GM19455 (cell line): ENCODE data around the gene PLD4.
"Not testable (repeated sequence)": the region's sequence is repeated elsewhere in the genome, so short reads cannot be mapped to it uniquely, and the experiment has no call there.

Experiments
- ATAC-seq: cut with Tn5 transposase; IDR thresholded peaks from one replicate; pipeline ENCODE4 v1.9.1; 2021; ENCODE audit not compliant: unreplicated experiment

Gene PLD4

DNA sequence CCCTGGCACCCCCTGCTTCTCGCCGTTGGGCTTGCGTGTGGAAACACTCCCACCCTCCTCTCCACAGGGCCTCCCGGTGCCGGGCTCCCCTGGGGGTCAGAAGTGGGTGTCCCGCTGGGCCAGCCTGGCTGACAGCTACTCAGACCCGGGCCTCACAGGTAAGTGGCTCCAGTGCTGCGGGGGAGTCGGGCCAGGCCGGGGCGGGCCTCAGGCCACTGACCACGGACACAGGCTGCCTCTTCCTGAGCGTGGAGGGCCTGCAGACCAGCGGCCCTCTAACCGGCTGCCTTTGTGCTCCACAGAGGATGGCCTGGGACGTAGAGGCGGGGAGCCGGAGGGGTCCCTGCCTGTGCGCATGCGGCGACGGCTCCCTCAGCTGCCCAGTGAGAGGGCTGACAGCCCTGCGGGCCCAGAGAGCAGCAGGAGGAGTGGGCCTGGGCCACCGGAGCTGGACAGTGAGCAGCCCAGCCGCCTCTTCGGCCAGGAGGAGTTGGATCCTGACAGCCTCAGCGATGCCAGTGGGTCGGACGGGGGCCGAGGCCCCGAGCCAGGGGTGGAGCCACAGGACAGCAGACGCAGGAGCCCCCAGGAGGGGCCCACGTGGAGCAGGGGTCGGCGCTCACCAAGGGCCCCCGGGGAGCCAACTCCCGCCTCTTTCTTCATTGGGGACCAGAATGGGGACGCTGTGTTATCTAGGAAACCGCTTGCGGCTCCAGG is 38.5 kb upstream of the PLD4 start:
- ATAC-seq, result no peak

DNA sequence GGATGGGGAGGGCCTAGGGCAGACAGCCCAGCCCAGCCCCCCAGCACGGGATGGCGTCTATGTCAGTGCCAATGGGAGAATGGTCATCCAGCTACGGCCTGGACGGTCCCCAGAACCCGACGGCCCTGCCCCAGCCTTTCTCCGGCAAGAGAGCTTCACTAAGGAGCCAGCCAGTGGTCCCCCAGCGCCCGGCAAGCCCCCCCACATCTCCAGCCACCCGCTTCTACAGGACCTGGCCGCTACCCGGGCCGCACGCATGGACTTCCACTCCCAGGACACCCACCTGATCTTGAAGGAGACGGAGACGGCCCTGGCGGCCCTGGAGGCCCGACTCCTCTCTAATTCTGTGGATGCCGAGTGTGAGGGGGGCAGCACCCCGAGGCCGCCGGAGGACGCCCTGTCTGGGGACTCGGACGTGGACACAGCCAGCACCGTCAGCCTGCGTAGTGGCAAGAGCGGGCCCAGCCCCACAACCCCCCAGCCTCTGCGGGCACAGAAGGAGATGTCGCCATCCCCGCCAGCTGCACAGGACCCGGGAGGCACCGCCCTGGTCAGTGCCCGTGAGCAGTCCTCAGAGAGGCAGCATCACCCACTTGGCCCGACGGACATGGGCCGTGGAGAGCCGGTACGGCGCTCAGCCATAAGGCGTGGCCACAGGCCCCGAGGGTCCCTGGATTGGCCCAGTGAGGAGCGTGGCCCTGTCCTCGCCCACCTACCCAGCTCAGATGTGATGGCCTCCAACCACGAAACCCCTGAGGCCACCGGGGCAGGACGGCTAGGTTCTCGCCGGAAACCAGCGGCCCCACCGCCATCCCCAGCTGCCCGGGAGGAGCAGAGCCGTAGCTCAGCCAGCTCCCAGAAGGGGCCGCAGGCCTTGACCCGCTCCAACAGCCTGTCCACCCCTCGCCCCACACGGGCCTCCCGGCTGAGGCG is 37.7 kb upstream of the PLD4 start:
- no peak for ATAC-seq

DNA sequence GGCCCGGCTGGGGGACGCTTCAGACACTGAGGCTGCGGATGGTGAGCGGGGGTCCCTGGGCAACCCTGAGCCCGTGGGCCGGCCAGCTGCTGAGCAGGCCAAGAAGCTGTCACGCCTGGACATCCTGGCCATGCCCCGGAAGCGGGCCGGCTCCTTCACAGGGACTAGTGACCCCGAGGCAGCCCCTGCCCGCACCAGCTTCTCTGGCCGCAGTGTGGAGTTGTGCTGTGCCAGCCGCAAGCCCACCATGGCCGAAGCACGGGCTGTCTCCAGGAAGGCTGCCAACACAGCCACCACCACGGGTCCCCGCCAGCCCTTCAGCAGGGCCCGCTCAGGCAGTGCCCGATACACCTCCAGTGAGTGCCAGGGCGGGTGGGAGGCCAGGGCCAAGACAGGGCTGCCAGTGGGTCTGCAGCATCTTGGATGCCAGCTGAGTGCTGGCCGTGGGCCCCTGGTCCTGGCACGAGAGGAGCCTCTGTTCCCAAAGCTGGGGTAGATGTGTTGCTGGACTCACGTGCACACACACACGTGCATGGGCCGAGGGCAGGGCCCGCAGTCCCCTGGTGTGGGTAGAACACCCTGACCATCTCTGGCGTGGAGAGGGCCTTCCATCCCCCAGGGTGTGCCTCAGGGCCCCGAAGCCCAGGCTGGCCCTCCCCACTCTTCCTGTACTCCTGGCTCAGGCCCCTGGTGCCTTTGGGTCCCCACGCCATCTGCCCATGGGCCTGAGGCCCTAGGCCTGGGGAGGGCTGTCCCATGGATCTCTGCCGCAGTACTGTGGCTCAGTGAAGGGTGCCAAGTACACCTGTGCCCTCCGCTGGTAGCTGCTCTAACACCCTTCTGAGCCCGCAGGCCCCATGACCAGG is 36.8 kb upstream of the PLD4 start:
- ATAC-seq, result no peak

DNA sequence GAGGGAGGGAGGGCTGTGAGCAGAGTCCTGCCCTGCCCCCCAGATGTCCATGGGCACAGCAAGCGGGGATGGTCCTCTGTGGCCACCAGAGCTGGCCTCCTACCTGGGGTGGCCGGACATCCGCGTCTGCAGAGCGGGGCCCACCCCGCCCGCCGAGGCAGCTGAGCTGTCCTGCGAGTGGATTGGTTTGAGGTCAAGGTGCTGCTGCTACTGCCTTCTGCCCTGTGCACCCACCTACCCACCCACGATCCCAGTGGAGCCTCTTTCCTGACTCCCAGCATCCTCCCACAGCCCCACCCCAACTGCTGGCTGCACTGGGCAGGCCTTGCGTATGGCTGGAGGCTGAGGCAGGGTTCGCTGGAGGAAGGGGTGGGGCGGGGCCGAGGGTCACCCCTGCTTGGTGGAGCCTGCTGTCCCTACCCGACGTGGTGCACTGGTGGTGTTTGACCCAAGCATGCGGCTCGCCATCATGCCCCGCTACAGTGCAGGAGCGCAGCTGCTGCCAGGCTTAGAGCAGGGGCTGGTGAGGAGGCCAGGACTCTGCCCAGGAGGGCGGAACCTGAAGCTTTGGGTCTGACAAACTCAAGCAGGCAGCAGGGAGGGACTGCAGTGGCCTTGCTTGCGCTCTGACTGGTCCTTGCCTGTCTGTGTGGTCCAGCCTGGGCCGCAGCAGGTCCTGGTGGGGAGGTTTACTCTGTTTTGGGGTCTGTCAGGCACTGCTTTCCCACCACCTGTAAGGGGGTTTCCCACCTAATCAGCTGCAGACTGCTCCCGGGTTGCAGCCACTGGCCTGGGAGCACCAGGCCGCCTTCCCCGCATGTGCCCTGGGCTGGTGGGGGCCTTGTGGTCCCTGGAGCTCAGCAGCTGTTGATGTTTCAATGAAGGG is 35.9 kb upstream of the PLD4 start:
- no peak for ATAC-seq

DNA sequence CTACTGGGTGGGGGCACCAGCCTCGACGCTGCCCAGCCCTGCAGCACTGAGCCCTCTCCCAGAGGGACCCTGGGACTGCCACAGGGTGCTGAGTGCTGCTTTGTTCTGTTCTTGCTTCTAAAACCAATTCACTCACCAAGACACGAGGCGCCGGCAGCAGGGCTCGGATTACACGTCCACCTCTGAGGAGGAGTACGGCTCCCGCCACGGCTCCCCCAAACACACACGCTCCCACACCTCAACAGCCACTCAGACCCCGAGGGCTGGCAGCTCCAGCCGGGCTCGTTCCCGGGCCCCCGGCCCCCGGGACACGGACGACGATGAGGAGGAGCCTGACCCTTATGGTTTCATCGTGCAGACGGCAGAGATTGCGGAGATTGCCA is 35.3 kb upstream of the PLD4 start:
- no peak for ATAC-seq

DNA sequence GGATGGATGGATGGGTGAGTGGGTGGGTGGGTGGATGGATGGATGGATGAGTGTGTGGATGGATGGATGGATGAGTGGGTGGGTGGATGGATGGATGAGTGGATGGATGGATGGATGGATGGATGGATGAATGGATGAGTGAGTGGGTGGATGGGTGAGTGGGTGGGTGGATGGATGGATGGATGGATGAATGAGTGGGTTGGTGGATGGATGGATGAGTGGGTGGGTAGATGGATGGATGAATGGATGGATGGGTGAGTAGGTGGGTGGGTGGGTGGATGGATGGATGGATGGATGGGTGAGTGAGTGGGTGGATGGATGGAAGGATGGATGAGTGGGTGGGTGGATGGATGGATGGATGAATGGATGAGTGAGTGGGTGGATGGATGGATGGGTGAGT is 34.4 kb upstream of the PLD4 start:
- not testable (repeated sequence) for ATAC-seq

DNA sequence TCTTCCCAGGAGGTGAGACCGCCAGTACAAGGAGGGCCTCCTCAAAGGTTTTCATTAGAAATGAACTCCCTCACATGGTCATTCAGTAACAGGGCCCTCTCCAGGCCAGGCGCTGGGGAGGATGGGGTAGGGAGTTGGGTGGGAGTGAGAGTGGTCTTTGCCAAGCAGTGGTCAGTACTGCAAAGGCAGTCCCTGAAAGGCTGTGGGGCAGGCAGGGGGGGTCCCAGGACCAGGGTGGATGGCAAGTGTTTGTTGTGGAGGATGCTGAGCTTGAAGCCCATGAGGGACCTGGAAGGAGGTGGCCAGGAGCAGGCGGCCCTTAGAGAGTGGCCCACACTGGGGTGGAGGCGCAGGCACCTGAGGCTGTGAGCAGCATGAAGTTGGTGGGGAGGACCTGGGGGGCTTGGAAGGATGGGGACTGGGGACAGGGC is 33.5 kb upstream of the PLD4 start:
- ATAC-seq, result no peak

DNA sequence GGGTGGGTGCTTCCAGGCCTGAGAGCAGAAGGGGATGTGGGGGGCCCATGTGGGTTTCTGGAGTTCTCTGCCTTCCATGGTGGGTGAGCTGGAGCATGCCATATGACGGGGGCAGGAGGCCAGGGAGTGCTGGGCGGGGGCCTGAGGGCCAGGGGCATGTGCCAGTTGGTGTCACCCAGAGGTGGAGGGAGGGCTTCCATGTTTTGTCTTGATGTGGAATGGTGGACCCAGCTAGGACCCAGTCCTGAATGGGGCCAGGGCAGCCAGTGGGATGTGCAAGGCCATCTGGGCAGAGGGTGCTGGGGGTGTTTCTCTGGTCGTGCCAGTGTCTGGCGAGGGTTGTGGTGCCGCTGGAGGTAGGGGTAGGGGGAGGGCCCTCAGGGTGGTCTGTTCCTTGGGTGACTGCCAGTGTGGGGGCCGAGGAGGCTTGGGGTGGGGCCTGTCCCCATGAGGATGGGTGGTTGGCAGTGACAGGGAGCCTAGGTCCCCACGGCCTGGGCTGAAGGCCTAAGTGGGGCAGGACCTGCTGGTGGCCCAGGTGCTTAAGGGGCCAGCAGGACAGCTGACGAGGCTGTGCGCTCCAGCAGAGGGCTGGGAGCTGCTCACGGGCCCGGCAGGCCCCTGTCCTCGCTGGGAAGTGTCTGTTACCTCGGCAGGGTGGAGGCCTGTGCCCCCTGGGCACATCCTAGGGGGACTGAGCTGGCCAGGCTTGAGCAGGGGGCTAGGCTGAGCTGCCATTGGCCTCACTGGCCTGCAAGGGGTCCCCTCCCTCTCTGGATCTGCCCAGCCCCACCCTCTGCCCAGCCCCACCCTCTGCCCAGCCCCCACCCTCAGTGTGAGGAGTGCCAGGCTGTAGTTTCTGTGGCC is 32.8 kb upstream of the PLD4 start:
- no peak for ATAC-seq

DNA sequence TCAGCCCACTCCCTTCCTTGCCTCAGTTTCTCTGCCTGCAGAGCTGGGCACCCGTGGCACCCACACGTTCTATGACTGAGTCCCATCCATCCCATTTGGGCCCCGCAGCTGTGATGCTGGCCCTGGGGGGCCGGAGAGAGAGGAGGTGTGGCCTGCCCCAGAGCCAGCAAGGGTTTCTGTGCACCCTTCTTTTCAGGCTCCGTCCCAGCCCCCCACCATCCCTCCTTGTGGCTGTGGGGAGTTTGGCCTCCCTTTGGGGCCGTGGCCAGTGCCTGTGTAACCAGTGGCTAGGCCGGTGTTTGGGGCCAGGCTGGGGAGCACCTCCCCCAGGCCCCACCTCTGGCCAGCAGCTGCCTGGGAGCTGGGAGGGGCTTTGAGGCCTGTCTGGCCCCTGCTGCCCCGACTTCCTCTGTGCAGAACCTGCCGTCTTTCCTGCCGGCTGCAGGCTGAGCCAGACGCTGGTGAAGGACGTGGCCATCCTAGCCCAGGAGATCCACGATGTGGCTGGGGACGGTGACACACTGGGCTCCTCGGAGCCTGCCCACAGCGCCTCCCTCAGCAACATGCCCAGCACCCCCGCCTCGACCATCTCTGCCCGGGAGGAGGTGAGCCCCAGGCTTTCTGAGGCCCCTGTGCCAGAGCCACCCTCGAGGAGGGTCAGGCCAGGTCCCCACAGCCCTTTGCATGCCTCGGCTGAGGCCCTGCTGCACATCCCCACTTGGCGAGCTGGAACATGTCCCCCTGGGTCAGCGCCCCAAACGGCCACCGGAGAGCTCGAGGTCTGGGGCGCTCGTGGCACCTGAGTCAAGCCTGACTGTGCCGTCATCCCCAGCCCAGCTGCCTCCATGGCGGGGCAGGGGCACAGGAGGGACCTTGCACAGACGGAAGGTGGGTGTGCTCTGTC is 31.9 kb upstream of the PLD4 start:
- ATAC-seq, result no peak

DNA sequence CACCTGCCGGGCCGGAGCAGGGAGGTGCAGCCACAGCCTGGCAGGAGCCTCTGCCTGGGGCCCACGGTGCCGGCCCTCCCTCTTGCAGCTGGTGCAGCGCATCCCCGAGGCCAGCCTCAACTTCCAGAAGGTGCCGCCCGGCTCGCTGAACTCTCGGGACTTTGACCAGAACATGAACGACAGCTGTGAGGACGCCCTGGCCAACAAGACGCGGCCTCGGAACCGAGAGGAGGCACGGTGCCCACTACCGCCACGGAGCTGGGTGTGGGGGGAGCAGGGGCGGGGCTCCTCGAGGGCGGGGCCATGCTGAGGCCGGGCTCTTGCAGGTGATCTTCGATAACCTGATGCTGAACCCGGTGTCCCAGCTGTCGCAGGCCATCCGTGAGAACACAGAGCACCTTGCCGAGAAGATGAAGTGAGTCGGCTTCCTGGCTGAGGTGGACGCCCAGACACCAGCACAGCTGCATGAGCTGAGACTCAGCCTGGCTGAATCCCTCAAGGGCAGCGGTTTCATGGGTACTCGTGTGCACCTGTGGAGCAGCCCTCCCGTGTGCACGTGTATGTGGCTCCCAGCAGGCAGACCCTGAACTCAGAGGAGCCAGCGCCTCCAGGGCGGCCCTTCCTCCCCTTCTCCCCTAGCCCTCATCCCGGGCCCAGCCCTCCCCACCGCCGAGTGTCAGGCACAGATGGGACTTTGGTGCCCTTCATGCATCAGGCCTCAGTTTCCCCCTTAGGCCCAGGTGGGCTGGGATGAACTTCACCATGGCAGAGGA is 31.1 kb upstream of the PLD4 start:
- no peak for ATAC-seq

DNA sequence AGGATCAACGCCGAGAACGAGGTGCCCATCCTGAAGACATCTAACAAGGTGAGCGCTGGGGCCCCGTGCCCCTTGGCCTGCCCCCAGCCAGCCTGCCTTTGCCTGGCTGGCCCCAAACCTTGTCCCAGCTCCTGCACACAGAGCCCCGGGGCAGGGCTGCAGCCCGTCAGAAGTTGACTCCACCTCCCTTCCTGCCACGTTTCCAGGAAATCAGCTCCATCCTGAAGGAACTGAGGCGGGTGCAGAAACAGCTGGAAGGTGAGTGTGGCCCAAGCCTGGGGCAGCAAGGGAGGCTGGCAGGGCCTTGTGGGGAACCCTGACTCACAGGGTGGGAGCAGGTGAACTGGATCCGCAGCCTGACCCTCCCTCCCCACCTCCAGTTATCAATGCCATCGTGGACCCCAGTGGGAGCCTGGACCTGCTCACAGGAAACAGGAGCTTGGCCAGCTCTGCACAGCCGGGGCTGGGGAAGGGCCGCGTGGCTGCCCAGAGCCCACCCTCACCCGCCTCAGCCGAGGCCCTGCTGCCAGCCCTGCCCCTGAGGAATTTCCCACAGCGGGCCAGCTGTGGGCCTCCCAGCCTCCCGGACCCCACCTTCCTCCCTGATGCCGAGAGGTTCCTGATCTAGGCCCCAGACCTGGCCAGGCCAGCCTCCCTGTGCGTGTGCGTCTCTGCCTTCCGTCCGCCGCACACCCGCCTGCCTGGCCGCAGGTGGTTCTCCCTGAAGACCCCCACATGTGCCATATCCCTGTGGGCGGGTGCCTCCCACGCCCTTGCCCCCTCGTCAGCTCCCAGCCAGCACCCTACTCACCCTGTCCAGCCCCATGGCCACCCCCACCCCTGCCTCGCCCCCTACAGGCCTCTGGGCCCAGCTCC is 30.1 kb upstream of the PLD4 start:
- no peak for ATAC-seq

DNA sequence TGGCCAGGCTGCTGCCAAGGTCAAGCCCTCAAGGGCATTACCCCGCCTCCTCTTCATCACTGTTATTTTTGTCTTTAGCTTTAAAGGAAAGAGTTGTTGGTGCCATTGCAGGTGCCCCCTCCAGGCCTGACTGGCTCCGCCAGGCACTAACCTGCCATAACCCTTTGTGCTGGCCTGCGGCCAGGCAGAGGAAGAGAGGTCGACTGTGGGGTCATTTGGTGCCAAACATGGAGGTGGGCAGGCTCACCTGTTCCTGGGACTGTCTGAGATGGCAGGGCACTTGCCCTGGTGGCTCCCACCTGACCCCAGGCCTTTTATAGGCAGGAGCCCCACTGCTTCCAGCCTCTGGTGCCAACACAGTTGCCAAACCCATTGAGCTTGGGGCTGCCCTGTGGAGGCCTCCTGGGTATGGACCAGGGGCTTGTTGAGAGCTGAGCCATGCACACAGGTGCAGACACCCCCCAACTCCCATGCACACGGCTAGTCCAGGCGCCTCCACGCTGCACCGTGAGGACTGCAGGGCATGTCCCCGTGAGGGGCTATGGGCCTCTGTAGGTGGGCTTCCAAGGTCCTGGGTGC is 29.4 kb upstream of the PLD4 start:
- ATAC-seq, result no peak

DNA sequence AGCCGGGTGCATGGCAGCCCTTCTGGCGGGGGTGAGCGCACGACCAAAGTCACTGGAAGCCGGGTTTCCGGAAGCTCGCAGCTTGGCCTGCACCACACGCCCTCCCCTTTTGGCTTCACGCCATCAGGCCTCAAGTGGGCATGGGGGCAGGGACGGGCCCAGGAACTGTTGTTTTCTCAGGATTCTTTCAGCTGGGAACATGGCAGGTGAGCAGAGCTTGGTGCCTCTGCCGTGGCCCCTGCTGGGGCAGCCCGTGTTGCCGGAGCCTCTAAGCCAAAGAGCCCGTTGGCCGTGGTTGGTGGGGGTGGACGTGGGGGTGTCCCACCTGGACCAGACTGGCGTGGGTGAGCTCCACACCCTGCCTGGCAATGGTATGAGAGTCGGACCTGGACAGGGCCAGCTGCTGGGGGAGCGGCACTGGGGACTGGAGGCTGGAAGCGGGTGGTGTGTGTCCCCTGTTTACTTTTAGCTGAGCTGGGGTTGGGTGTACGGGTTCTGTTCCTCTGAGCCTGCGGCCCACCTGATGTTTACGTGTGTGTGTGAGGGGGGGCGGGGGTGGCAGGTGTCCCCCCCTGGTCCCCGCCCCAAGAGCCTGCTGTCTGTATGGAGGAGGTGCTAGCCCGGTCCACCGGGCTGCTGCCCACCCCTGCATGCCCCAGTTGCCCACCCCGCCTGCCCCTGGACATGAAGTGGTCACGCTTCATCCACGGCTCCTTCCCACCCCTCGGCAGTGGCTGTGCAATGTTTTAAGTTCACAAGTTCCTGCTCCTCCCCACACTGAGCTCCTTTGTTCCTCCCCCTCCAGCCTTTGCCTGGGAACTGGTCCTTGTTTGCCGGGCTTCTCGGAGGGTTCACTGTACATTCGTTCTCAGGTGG is 28.7 kb upstream of the PLD4 start:
- ATAC-seq, result no peak

DNA sequence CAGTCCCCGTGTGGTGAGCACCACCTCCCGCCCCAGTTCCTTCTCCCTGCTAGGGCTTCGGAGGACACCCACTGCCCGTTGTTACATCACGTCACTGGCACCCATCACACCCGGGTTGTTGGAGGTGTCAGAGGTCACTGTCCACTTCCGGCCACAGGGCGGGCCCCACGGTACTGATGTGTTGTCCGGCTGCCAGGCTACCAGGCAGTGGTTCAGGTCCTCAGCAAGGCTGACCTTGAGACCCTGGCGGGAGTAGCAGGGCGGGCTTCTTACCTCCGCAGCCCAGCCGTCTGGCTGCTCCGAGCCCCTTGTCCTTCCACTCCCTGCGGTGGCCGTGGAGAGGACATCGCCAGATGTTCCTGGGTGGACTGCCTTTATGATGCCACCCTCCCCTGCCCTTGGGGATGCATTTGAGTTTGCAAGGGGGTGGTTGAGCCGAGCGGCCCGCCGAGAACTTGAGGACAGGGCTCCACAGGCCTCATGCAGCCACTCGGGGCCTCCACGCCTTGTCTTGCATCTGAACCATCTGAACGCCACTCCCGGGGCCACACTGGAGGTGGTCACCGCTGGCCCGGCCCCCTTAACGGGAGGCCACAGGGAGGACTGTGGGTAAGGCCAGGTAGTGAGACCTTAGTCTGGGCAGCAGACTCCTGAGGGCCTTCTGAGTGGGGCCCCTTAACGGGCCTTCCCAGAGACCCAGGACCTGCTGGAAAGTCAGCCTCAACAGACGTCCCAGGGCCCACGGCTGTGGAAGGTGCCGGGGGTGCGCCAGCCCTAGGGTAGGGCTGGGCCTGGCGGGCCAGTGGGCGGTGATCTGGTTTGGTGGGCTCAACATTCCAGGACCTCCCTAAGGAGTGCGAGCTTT is 27.1 kb upstream of the PLD4 start:
- ATAC-seq, result no peak

DNA sequence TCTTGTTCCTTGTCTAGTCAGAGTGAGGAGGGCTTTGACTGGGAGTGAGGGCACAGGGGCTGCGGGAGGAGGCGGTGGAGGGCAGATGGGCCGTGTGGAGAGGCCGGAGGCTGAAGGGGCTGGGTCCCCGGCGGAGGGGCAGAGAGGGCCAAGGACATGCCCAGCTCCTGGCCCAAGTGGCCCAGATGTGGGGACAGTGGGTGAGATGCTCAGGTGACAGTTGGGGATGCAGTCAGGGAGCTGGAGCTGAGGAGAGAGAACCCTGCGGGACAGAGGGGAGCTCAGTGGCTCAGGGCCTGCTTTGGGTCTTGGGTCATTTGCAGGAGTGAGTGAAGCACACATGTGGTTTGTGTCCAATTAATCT is 26.5 kb upstream of the PLD4 start:
- no peak for ATAC-seq
